ENCODE measurements around the gene MAN1A1. TPM values are rescaled to one million over a fixed set of nuclear protein-coding genes. Genes with fewer than 3 reads are reported as not detected.

The MAN1A1 gene
- total RNA-seq, 2 donors from 2014 or later = 41.7 to 43.7 TPM

- H3K27me3 ChIP-seq (ENCODE audit: control insufficient read depth, insufficient read depth, low read length, poor library complexity, severe bottlenecking) = no peaks in the 10 kb centered on the region
- H3K27ac Mint-ChIP-seq = peak overlapping the region; percentile 5
- H3K4me3 Mint-ChIP-seq = no peak overlapping the region
- H3K4me3 ChIP-seq (ENCODE audit: low read length) = no peak overlapping the region
- 95 to 100% methylated on average over 2 of the region's 2 CpGs for WGBS, 2 experiments (ENCODE audit: insufficient coverage in 1 of 2, insufficient read length in 1 of 2)
- H3K9ac ChIP-seq (ENCODE audit: extremely low read depth, low read length, poor library complexity, severe bottlenecking) = no peak overlapping the region
- H3K27ac ChIP-seq (ENCODE audit: low read depth, low read length) = no peak overlapping the region
- peaks cover 18% of the 10 kb centered on the region for H3K36me3 ChIP-seq (ENCODE audit: control insufficient read depth, insufficient read depth, low read length)
- DNase-seq = no peak
- H3K4me1 Mint-ChIP-seq = peaks cover 39% of the 10 kb centered on the region
- H3K9me3 Mint-ChIP-seq = no peaks in the 10 kb centered on the region
- peaks cover 40% of the 10 kb centered on the region for H3K36me3 Mint-ChIP-seq (ENCODE audit: low read depth)
- no peak for TF ChIP-seq CTCF (conservative IDR thresholded peaks at IDR 0.05)
- H3K4me1 ChIP-seq (ENCODE audit: control insufficient read depth, insufficient read depth, low read length) = peaks cover 16% of the 10 kb centered on the region
- no peaks in the 10 kb centered on the region for H3K27me3 Mint-ChIP-seq (ENCODE audit: insufficient read depth)
- no peaks in the 10 kb centered on the region for H3K9me3 ChIP-seq (ENCODE audit: control insufficient read depth, low read length)
Observed at GRCh38 chr6:119322034-119322433, 27.5 kb downstream of the MAN1A1 start.

- no peak for TF ChIP-seq CTCF (conservative IDR thresholded peaks at IDR 0.05)
- no peak overlapping the region for H3K27ac Mint-ChIP-seq
- Histone ChIP-seq H3K27me3 (ENCODE audit: control insufficient read depth, insufficient read depth, low read length, poor library complexity, severe bottlenecking) (no peaks in the 10 kb centered on the region), H3K9me3 (ENCODE audit: control insufficient read depth, low read length) (no peaks in the 10 kb centered on the region), H3K4me1 (ENCODE audit: control insufficient read depth, insufficient read depth, low read length) (peaks cover 8% of the 10 kb centered on the region), H3K27ac (ENCODE audit: low read depth, low read length) (no peak overlapping the region), H3K9ac (ENCODE audit: extremely low read depth, low read length, poor library complexity, severe bottlenecking) (no peak overlapping the region), H3K4me3 (ENCODE audit: low read length) (no peak overlapping the region), H3K36me3 (ENCODE audit: control insufficient read depth, insufficient read depth, low read length) (peaks cover 12% of the 10 kb centered on the region)
- no peak for DNase-seq
- peaks cover 18% of the 10 kb centered on the region for H3K4me1 Mint-ChIP-seq
- peaks cover 24% of the 10 kb centered on the region for H3K36me3 Mint-ChIP-seq (ENCODE audit: low read depth)
- no peaks in the 10 kb centered on the region for H3K27me3 Mint-ChIP-seq (ENCODE audit: insufficient read depth)
- 80 to 92% methylated on average over 2 of the region's 2 CpGs for WGBS, 2 experiments (ENCODE audit: insufficient coverage in 1 of 2, insufficient read length in 1 of 2)
- no peaks in the 10 kb centered on the region for H3K9me3 Mint-ChIP-seq
- H3K4me3 Mint-ChIP-seq = no peak overlapping the region
Observed at GRCh38 chr6:119319694-119320093, 29.9 kb downstream of the MAN1A1 start.

- Mint-ChIP-seq H3K27ac (no peak overlapping the region), H3K27me3 (ENCODE audit: insufficient read depth) (no peaks in the 10 kb centered on the region), H3K9me3 (no peaks in the 10 kb centered on the region), H3K4me3 (no peak overlapping the region), H3K36me3 (ENCODE audit: low read depth) (peaks cover 23% of the 10 kb centered on the region), H3K4me1 (peaks cover 19% of the 10 kb centered on the region)
- DNase-seq = no peak
- Histone ChIP-seq H3K36me3 (ENCODE audit: control insufficient read depth, insufficient read depth, low read length) (peaks cover 12% of the 10 kb centered on the region), H3K9ac (ENCODE audit: extremely low read depth, low read length, poor library complexity, severe bottlenecking) (no peak overlapping the region), H3K27me3 (ENCODE audit: control insufficient read depth, insufficient read depth, low read length, poor library complexity, severe bottlenecking) (no peaks in the 10 kb centered on the region), H3K4me1 (ENCODE audit: control insufficient read depth, insufficient read depth, low read length) (peaks cover 8% of the 10 kb centered on the region), H3K9me3 (ENCODE audit: control insufficient read depth, low read length) (no peaks in the 10 kb centered on the region), H3K27ac (ENCODE audit: low read depth, low read length) (no peak overlapping the region), H3K4me3 (ENCODE audit: low read length) (no peak overlapping the region)
- 95 to 100% methylated on average over 1 of the region's 1 CpG for WGBS, 2 experiments (ENCODE audit: insufficient coverage in 1 of 2, insufficient read length in 1 of 2)
- no peak for TF ChIP-seq CTCF (conservative IDR thresholded peaks at IDR 0.05)
Observed at GRCh38 chr6:119318730-119319129, 30.8 kb downstream of the MAN1A1 start.
